ENCODE results near the gene SERINC2.

- no peak for TF ChIP-seq CTCF (IDR thresholded peaks at IDR 0.05; ENCODE audit: insufficient read depth, low read depth, low read length)
- no peak for TF ChIP-seq EZH2 (IDR thresholded peaks at IDR 0.05; ENCODE audit: insufficient read depth, low read length)
Observed at GRCh38 chr1:31407029-31407626, 5.9 kb upstream of the SERINC2 start.

Measured in astrocyte (in vitro differentiated cells and primary cell).